GM23338 (cell line): Measurements from ENCODE around the gene MPP1.

ENCODE experiments used
- CTCF ChIP-seq, 2 experiments: fragments of 200-600 bp in 1 of 2; sonication (generic) in 1 of 2; conservative IDR thresholded peaks; 2 replicates each; pipeline versions ENCODE4 v1.5.1 to v1.6.1; 2016 to 2017; ENCODE audit warnings: antibody characterized with exemption in 2 of 2, low read depth in 2 of 2, mild to moderate bottlenecking in 2 of 2, moderate library complexity in 1 of 2
- ETS1 ChIP-seq: IDR thresholded peaks from 2 replicates; pipeline ENCODE4 v1.6.1; 2016; ENCODE audit warnings: antibody characterized with exemption
- EZH2 ChIP-seq: fragments of 200-600 bp; sonication (generic); IDR thresholded peaks from one replicate; pipeline ENCODE4 v1.8.0; 2017; ENCODE audit warnings: antibody characterized with exemption, mild to moderate bottlenecking, low read depth; ENCODE audit not compliant: unreplicated experiment
- EZH2phosphoT487 ChIP-seq: fragments of 200-600 bp; sonication (generic); IDR thresholded peaks from one replicate; pipeline ENCODE4 v1.8.1; 2018; ENCODE audit warnings: antibody characterized with exemption; ENCODE audit not compliant: unreplicated experiment
- POLR2AphosphoS5 ChIP-seq: IDR thresholded peaks from 2 replicates; pipeline ENCODE4 v1.6.1; 2016; ENCODE audit warnings: antibody characterized with exemption, low read depth
- TF ChIP-seq, protein P1 (sequence below): IDR thresholded peaks from one replicate; pipeline ENCODE4 v1.6.1; 2018; ENCODE audit warnings: antibody characterized with exemption; ENCODE audit not compliant: unreplicated experiment

GRCh38 chrX:154731881-154732280 is 73.4 kb downstream of the MPP1 start:
- no peak for TF ChIP-seq CTCF (conservative IDR thresholded peaks at IDR 0.05; ENCODE audit: low read depth in 2 of 2)
- TF ChIP-seq EZH2phosphoT487: no peak
- TF ChIP-seq EZH2: no peak
- TF ChIP-seq, protein P1, sequence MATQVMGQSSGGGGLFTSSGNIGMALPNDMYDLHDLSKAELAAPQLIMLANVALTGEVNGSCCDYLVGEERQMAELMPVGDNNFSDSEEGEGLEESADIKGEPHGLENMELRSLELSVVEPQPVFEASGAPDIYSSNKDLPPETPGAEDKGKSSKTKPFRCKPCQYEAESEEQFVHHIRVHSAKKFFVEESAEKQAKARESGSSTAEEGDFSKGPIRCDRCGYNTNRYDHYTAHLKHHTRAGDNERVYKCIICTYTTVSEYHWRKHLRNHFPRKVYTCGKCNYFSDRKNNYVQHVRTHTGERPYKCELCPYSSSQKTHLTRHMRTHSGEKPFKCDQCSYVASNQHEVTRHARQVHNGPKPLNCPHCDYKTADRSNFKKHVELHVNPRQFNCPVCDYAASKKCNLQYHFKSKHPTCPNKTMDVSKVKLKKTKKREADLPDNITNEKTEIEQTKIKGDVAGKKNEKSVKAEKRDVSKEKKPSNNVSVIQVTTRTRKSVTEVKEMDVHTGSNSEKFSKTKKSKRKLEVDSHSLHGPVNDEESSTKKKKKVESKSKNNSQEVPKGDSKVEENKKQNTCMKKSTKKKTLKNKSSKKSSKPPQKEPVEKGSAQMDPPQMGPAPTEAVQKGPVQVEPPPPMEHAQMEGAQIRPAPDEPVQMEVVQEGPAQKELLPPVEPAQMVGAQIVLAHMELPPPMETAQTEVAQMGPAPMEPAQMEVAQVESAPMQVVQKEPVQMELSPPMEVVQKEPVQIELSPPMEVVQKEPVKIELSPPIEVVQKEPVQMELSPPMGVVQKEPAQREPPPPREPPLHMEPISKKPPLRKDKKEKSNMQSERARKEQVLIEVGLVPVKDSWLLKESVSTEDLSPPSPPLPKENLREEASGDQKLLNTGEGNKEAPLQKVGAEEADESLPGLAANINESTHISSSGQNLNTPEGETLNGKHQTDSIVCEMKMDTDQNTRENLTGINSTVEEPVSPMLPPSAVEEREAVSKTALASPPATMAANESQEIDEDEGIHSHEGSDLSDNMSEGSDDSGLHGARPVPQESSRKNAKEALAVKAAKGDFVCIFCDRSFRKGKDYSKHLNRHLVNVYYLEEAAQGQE: no peak
- TF ChIP-seq POLR2AphosphoS5: no peak
- no peak for TF ChIP-seq ETS1
